Endothelial cell of umbilical vein (primary cell): ENCODE measurements around the gene PET100. TPM values are rescaled to one million over a fixed set of nuclear protein-coding genes. Genes with fewer than 3 reads are reported as not detected.

Source experiments
- BruUV-seq: library from RNA; stranded (reverse); fragments of 400-500 nt; replicated peaks from 2 replicates; lab custom pipeline; 2021; lab: Mats Ljungman, UMichigan
- CTCF ChIA-PET: fragments of 300-600, 350-600 bp; sonication (Branson Sonifier 250); formaldehyde crosslinking; loops from one replicate; lab custom pipeline; 2021; ENCODE audit warnings: antibody characterized with exemption, inconsistent platforms; lab: Charles Lee
- POLR2A ChIA-PET: fragments of 300-600, 350-600 bp; sonication (Branson Sonifier 250); formaldehyde crosslinking; loops from one replicate; lab custom pipeline; 2021; ENCODE audit warnings: antibody characterized with exemption, inconsistent platforms; lab: Charles Lee
- DNase-seq: peaks from one replicate; pipeline ENCODE4 v3.0.0-alpha.2; 2011; ENCODE audit warnings: low read depth, low spot score
- FAIRE-seq: peaks from 2 replicates; lab custom pipeline; 2011; peaks lifted over from hg19 to GRCh38; lab: Jason Lieb, UNC
- H2AFZ ChIP-seq: 2 replicates; pipeline ENCODE4 v1.6.0; 2012; ENCODE audit warnings: low read depth, low read length, control low read depth, inconsistent platforms
- H3K27ac ChIP-seq: 2 replicates; pipeline ENCODE4 v1.5.1; 2011; ENCODE audit warnings: low read depth, mild to moderate bottlenecking, control low read depth, low read length, moderate library complexity; ENCODE audit not compliant: insufficient read depth
- H3K27me3 ChIP-seq, 2 experiments: 2 replicates each; pipeline versions ENCODE4 v1.6.0 to v1.6.1; 2011; ENCODE audit warnings: low read length in 2 of 2, mixed read lengths in 1 of 2; ENCODE audit not compliant: control insufficient read depth in 2 of 2, insufficient read depth in 2 of 2
- H3K36me3 ChIP-seq, 2 experiments: 2 replicates in 1 of 2; 3 replicates in 1 of 2; pipeline ENCODE4 v1.5.1; 2011; ENCODE audit warnings: low read length in 2 of 2, mild to moderate bottlenecking in 1 of 2, moderate library complexity in 1 of 2; ENCODE audit not compliant: control insufficient read depth in 2 of 2, insufficient read depth in 2 of 2; ENCODE audit errors: extremely low read depth in 1 of 2
- H3K4me1 ChIP-seq: 3 replicates; pipeline ENCODE4 v1.5.1; 2011; ENCODE audit warnings: mild to moderate bottlenecking, low read length; ENCODE audit not compliant: control insufficient read depth, insufficient read depth; ENCODE audit errors: extremely low read depth
- H3K4me2 ChIP-seq: 2 replicates; pipeline ENCODE4 v1.6.1; 2011; ENCODE audit warnings: low read length, control low read depth, mixed read lengths; ENCODE audit not compliant: insufficient read depth
- H3K4me3 ChIP-seq, 3 experiments: fragments of 200-600 bp in 1 of 3; sonication (generic), shearing (Covaris generic) in 1 of 3; replicated peaks in 1 of 3; 2 replicates each; pipeline ENCODE4 v1.5.1; 2011 to 2016; ENCODE audit warnings: control low read depth in 3 of 3, low read length in 3 of 3, mild to moderate bottlenecking in 2 of 3, inconsistent platforms in 1 of 3, low read depth in 1 of 3, moderate library complexity in 1 of 3; ENCODE audit not compliant: insufficient read depth in 1 of 3
- H3K79me2 ChIP-seq: 2 replicates; pipeline ENCODE4 v1.6.0; 2012; ENCODE audit warnings: low read length, inconsistent platforms; ENCODE audit not compliant: control insufficient read depth, insufficient read depth
- H3K9ac ChIP-seq: replicated peaks from 2 replicates; pipeline ENCODE3; 2011; ENCODE audit warnings: low read length, control low read depth; ENCODE audit not compliant: insufficient read depth; ENCODE audit errors: extremely low read depth
- H3K9me1 ChIP-seq: replicated peaks from 3 replicates; pipeline ENCODE4 v1.6.0; 2011; ENCODE audit warnings: mild to moderate bottlenecking, low read length; ENCODE audit not compliant: control insufficient read depth, insufficient read depth; ENCODE audit errors: extremely low read depth
- H3K9me3 ChIP-seq: replicated peaks from 2 replicates; pipeline ENCODE4 v1.5.1; 2012; ENCODE audit warnings: low read length, inconsistent platforms; ENCODE audit not compliant: control insufficient read depth, insufficient read depth
- H4K20me1 ChIP-seq: replicated peaks from 2 replicates; pipeline ENCODE3; 2011; ENCODE audit warnings: mild to moderate bottlenecking, low read length; ENCODE audit not compliant: control insufficient read depth, insufficient read depth; ENCODE audit errors: extremely low read depth
- CTCF ChIP-seq, 2 donors: IDR thresholded peaks; 1 replicate in 1 of 2; 2 replicates in 1 of 2; pipeline ENCODE4 v1.5.1; 2011; ENCODE audit warnings: low read length in 2 of 2, mild to moderate bottlenecking in 2 of 2, moderate library complexity in 2 of 2, control low read depth in 1 of 2, inconsistent platforms in 1 of 2, low read depth in 1 of 2; ENCODE audit not compliant: insufficient read depth in 1 of 2; ENCODE audit errors: extremely low read depth in 1 of 2
- EZH2 ChIP-seq: IDR thresholded peaks from 2 replicates; pipeline ENCODE4 v1.6.1; 2012; ENCODE audit warnings: borderline replicate concordance, low read depth, mild to moderate bottlenecking, moderate library complexity, low read length, inconsistent platforms; ENCODE audit not compliant: severe bottlenecking
- FOS ChIP-seq: IDR thresholded peaks from 2 replicates; pipeline ENCODE4 v1.6.1; 2011; ENCODE audit warnings: mild to moderate bottlenecking, low read length, moderate library complexity, borderline replicate concordance; ENCODE audit not compliant: insufficient read depth
- GATA2 ChIP-seq: IDR thresholded peaks from 2 replicates; pipeline ENCODE4 v1.7.0; 2011; ENCODE audit warnings: low read depth, mild to moderate bottlenecking, moderate library complexity, mixed read lengths, low read length; ENCODE audit not compliant: insufficient read length, insufficient read depth
- JUN ChIP-seq: IDR thresholded peaks from 2 replicates; pipeline ENCODE4 v1.6.1; 2011; ENCODE audit warnings: borderline replicate concordance, low read depth; ENCODE audit not compliant: insufficient read length, insufficient read depth
- MYC ChIP-seq: IDR thresholded peaks from one replicate; pipeline ENCODE4 v1.6.1; 2011; ENCODE audit warnings: mild to moderate bottlenecking, low read depth, low read length
- POLR2A ChIP-seq: IDR thresholded peaks from 2 replicates; pipeline ENCODE4 v1.6.1; 2012; ENCODE audit warnings: low read depth, mild to moderate bottlenecking, control low read depth, low read length
- POLR2AphosphoS5 ChIP-seq: IDR thresholded peaks from 2 replicates; pipeline ENCODE4 v1.6.1; 2012; ENCODE audit warnings: low read depth, mild to moderate bottlenecking, control low read depth, low read length, moderate library complexity; ENCODE audit not compliant: insufficient read depth
- dilution Hi-C: fragments of 300-500 bp; cut with MboI; formaldehyde crosslinking; loops from one replicate; pipeline ENCODE4 v1.15.0; 2019; ENCODE audit warnings: low sequenced_read_pairs; ENCODE audit not compliant: extremely low pct_ligation_motif_present
- intact Hi-C: fragments of 100-400 bp; cut with micrococcal nuclease; formaldehyde crosslinking; loops from one replicate; pipeline ENCODE4 v1.10.0; 2022
- polyA plus RNA-seq, 4 experiments: library from polyadenylated mRNA; depleted of rRNA in 3 of 4; stranded (reverse) in 3 of 4; unstranded in 1 of 4; fragments of >200 nt; gene quantifications; 2 replicates each; pipeline versions ENCODE4 v1.2.1 to v1.2.3, GENCODE V29; 2011 to 2012; ENCODE audit warnings: missing spikeins in 1 of 4
- total RNA-seq: library from RNA; stranded (reverse); gene quantifications from 2 replicates; pipeline ENCODE4 v1.2.3, GENCODE V29; 2021
- TF ChIP-seq, protein P1 (sequence below): IDR thresholded peaks from 2 replicates; pipeline ENCODE4 v1.6.1; 2011; ENCODE audit not compliant: insufficient read depth, insufficient read length

The PET100 gene
- total and polyA plus RNA-seq, 2 donors (not counting 3 experiments of a cell fraction or from before 2014, with no cell fraction given): 55.0 to 172 TPM

DNA sequence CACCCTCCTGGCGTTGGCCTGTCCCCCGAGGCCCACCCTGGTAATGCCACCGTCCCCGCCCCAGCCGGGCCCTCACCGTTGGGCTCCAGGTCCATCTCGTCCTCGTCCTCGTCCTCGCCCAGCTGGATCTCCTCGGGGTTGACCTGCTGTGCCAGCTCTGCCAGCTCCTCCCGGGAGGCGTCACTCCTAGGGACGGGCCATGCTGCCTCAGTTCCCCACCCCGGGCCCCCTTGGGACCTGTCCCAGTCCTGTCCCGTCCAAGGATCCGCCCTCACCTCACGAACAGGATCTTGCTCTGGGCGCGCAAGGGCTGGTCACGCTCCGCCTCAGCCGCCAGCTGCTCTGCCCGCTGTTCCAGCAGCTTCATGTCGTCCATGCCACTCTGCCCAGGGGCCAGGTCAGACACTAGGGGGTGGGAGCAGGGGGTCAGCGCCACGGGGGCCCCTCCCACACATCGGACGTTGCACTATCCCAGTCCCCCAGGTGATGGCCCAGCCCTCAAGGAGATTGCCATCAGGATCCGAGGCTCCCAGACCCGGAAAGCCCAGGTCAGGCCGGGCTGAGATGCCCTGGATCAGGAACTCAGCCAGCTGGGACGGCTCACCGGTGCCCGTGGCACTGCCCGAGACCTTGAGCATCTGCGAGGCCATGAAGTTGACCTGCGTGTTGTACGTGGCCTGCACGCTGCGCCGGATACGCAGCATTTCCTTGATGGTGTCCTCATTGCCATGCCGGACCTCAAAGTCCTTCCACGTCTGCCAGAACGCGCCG lies 9.7 kb upstream of the PET100 start:
- no peak overlapping the region for H3K4me2 ChIP-seq
- no peak overlapping the region for H3K27ac ChIP-seq
- no peaks in the 10 kb centered on the region for H3K9me3 ChIP-seq
- H3K4me1 ChIP-seq: no peaks in the 10 kb centered on the region
- dilution Hi-C loops: no loop called here
- no peak overlapping the region for H3K4me3 ChIP-seq
- TSS peak; percentile 37 for BruUV-seq
- no peaks in the 10 kb centered on the region for H3K79me2 ChIP-seq
- intact Hi-C loops: no loop called here
- DNase-seq (no peak), FAIRE-seq (no peak)
- CTCF ChIA-PET: interaction anchor here (3.2 kb wide), 1 partner anchor 51 kb away, joined by 14 read pairs; no protein-coding TSS in a partner anchor
- no peak for TF ChIP-seq JUN
- no peak for TF ChIP-seq POLR2A
- no peak for TF ChIP-seq POLR2AphosphoS5
- no peak for TF ChIP-seq EZH2
- TF ChIP-seq, protein P1, sequence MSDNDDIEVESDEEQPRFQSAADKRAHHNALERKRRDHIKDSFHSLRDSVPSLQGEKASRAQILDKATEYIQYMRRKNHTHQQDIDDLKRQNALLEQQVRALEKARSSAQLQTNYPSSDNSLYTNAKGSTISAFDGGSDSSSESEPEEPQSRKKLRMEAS: no peak
- no peak for TF ChIP-seq GATA2
- no peak for TF ChIP-seq FOS
- TF ChIP-seq MYC: no peak
- no peak for TF ChIP-seq CTCF (IDR thresholded peaks at IDR 0.05; ENCODE audit: extremely low read depth in 1 of 2, insufficient read depth in 1 of 2, low read depth in 1 of 2, low read length in 2 of 2)
- no peaks in the 10 kb centered on the region for H3K9me1 ChIP-seq
- no peak overlapping the region for H2AFZ ChIP-seq
- no peak overlapping the region for H3K9ac ChIP-seq
- peaks cover 0 to 32% of the 10 kb centered on the region in 2 experiments for H3K36me3 ChIP-seq
- no peaks in the 10 kb centered on the region for H4K20me1 ChIP-seq
- no peaks in the 10 kb centered on the region for H3K27me3 ChIP-seq
- POLR2A ChIA-PET: no interaction called here
